Measurements from ENCODE around the gene BBS1. TPM values are rescaled to one million over a fixed set of nuclear protein-coding genes. Genes with fewer than 3 reads are reported as not detected.

Gene BBS1
- total RNA-seq, 1 donor from 2014 or later = 35.8 TPM

DNA sequence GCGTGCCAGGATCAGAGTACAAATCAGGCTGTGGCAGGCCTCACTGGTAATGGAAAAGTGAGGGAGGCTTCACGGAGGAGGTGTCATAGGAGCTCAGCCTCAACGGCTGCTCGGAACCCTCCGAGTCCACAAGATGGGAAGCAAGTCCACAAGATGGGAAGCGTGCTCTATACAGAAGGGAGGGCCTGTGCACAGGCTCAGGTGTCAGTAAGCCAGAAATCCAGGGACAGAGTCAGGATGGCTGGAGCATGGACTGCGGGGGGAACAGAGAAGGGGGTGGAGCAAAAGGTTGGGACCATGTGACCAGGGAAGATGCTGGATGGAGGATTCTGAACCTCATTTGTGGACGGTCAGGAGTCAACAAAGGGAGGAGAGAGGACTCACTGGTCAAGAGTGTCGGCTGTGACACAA is 33.6 kb upstream of the BBS1 start:
- Mint-ChIP-seq H3K4me1 (ENCODE audit: unreplicated experiment) (peaks cover 9% of the 10 kb centered on the region), H3K9me3 (ENCODE audit: unreplicated experiment) (no peaks in the 10 kb centered on the region), H3K36me3 (ENCODE audit: low read depth, unreplicated experiment) (peaks cover 8% of the 10 kb centered on the region), H3K27ac (ENCODE audit: unreplicated experiment) (peak overlapping the region; percentile 57), H3K27me3 (ENCODE audit: unreplicated experiment) (peaks cover 12% of the 10 kb centered on the region), H3K4me3 (ENCODE audit: unreplicated experiment) (peak overlapping the region; percentile 65)
- DNase-seq (ENCODE audit: low spot score) = no peak
- TF ChIP-seq CTCF (IDR thresholded peaks at IDR 0.05; ENCODE audit: unreplicated experiment) = no peak

DNA sequence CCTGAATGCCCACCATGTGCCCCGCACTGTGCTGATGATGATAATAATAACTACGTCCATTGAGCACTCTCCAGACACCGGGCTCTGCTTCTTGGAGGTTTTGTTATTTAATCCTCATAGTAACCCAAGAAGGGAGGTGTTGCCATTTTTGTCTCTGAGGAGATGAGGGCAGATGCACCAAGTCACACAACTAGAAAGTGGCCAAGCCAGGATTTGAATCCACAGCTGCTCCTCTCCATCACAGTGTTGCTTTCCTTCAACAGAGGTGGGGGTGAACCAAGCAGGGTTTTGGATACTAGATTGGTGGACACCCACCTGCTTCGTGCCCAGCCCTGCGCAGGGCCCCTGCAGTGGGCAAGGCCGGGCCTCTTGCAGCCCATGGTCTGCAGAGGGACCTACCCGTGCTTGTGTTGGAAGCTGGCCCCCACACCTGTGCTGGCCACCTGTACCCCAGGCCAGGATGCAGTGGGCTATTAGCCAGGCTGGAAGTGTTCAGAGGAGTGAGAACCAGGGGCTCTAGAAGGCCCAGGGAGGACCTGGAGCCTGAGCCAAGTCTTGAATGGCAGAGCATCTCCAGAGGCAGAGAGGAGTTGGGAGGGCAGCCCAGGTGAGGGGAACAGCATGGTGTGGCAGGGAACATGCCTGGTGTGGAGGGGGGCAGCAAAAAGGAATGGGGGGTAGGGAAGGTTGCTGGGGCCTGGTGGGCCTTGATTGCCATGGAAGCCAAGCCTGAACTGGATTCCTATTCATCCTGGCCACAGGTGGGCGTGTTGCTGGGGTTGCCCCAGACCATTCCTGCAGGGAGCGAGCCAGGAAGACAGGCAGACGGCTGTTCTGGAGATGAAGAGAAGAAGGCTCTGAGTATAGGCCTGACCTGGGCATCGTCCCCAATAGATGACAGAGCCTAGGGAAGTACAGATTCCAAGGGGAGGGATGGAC is 32.9 kb upstream of the BBS1 start:
- DNase-seq (ENCODE audit: low spot score) = no peak
- no peak overlapping the region for H3K4me3 Mint-ChIP-seq (ENCODE audit: unreplicated experiment)
- H3K36me3 Mint-ChIP-seq (ENCODE audit: low read depth, unreplicated experiment) = peaks cover 8% of the 10 kb centered on the region
- no peak for TF ChIP-seq CTCF (IDR thresholded peaks at IDR 0.05; ENCODE audit: unreplicated experiment)
- H3K27me3 Mint-ChIP-seq (ENCODE audit: unreplicated experiment) = peaks cover 14% of the 10 kb centered on the region
- no peaks in the 10 kb centered on the region for H3K9me3 Mint-ChIP-seq (ENCODE audit: unreplicated experiment)
- H3K4me1 Mint-ChIP-seq (ENCODE audit: unreplicated experiment) = peaks cover 9% of the 10 kb centered on the region
- no peak overlapping the region for H3K27ac Mint-ChIP-seq (ENCODE audit: unreplicated experiment)

DNA sequence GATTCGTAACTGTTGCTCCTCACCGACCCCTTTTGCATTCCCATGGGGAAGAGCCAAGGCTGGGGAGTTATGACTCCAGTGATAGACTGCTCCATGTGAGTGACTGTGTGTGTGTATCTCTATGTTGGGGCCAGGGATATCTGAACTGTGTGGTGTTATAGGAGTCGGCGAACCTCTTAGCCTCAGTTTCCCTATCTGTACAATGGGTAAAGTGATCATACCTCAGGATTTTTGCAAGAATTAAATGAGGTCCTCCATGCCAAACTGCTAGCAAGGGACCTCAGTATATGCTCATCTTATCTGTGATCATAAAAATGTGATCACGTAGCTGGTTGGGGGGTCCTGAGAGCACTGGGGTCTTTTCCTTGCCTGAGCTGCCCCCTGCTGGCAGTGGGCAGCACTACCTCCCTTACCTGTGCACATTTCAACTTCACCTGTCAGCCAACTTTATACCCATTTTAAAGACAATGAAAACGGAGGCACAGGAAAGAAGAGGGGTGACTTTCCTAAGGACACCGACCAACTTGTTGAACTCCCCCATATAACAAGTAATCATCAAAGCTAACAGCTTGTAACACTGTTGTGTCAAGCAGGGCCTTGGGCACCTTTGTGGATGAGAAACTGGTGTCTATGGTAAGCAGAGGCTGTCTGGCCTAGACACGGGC is 31.6 kb upstream of the BBS1 start:
- Mint-ChIP-seq H3K4me3 (ENCODE audit: unreplicated experiment) (peak overlapping the region; percentile 96), H3K9me3 (ENCODE audit: unreplicated experiment) (no peaks in the 10 kb centered on the region), H3K4me1 (ENCODE audit: unreplicated experiment) (peaks cover 9% of the 10 kb centered on the region), H3K36me3 (ENCODE audit: low read depth, unreplicated experiment) (peaks cover 8% of the 10 kb centered on the region), H3K27ac (ENCODE audit: unreplicated experiment) (peak overlapping the region; percentile 78), H3K27me3 (ENCODE audit: unreplicated experiment) (peaks cover 14% of the 10 kb centered on the region)
- TF ChIP-seq CTCF (IDR thresholded peaks at IDR 0.05; ENCODE audit: unreplicated experiment) = peak; percentile 86
- no peak for DNase-seq (ENCODE audit: low spot score)

DNA sequence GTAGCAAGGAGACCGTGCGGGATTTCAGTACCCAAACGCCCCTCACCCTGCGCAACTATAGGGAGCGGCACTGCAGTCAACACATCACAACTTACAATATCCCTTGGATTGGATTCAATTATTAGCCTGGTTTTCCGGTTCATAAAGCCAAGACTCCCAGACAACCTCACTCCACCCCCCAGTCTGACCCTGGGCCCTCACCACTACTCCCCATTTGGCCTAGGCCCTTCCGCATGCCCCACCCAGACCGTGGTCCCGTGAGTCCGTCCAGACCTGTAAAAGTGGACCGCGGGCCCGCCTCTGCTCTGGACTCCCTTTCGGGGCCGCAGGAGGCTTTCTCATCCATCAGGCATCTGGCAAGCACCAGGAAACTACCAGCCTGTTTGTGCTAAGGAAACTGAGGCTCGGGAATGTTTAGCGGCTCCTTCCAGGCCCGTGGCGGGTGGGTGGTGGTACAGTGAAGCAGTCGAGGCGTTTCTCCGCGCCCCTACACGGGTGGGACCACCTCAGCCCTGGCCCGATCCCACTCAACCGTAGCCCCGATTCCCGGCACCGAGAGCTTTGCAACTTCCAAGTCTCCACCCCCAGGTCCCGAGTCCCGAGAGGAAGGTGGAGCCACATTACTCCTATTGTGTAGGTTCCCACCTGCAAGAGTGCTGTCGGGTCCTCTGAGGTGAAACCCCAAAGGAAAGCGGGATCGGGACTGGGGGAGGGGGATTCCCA is 30.9 kb upstream of the BBS1 start:
- Mint-ChIP-seq H3K4me1 (ENCODE audit: unreplicated experiment) (peaks cover 9% of the 10 kb centered on the region), H3K27me3 (ENCODE audit: unreplicated experiment) (peaks cover 10% of the 10 kb centered on the region), H3K27ac (ENCODE audit: unreplicated experiment) (peak overlapping the region; percentile 78), H3K9me3 (ENCODE audit: unreplicated experiment) (no peaks in the 10 kb centered on the region), H3K4me3 (ENCODE audit: unreplicated experiment) (peak overlapping the region; percentile 96), H3K36me3 (ENCODE audit: low read depth, unreplicated experiment) (peaks cover 4% of the 10 kb centered on the region)
- TF ChIP-seq CTCF (IDR thresholded peaks at IDR 0.05; ENCODE audit: unreplicated experiment) = no peak
- DNase-seq (ENCODE audit: low spot score) = no peak
